Measurements from ENCODE around the gene ZNF692. TPM values are rescaled to one million over a fixed set of nuclear protein-coding genes. Genes with fewer than 3 reads are reported as not detected.

ZNF692 gene
- total and polyA plus RNA-seq, 2 of the 13 experiments (the other 11 are each of a cell fraction or from before 2014, with no cell fraction given): 27.3 to 45.8 TPM

DNA sequence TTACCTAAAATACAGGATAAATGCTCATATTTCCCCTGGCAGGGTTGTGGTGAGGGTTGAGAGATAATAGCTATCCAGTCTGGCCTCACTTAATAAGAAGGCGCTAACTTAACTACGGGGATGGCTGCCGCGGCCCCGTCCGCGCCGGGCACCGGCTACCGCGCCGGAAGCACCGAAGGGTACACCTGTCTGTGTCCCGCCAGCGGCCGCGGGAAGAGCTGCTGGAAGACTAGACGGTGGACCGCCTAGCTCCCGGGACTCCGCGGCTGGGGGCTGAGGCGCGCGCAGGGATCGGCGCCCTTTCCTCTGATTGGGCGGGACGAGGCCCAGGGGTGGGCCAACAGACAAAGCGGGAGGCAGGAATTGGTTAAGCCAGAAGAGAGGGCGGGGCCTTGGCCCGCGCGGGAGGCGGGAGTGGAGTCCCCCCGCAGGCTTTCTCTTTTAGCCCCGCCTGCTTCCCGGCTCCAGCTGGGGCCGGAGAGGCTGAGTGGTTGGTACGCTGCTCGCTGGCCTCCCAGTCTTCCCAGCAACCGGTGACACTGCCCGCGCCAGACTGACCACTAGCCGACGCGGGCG is 21.0 kb downstream of the ZNF692 start, which contains the start of gene ZNF672 (continued):
- TF ChIP-seq, protein P1, sequence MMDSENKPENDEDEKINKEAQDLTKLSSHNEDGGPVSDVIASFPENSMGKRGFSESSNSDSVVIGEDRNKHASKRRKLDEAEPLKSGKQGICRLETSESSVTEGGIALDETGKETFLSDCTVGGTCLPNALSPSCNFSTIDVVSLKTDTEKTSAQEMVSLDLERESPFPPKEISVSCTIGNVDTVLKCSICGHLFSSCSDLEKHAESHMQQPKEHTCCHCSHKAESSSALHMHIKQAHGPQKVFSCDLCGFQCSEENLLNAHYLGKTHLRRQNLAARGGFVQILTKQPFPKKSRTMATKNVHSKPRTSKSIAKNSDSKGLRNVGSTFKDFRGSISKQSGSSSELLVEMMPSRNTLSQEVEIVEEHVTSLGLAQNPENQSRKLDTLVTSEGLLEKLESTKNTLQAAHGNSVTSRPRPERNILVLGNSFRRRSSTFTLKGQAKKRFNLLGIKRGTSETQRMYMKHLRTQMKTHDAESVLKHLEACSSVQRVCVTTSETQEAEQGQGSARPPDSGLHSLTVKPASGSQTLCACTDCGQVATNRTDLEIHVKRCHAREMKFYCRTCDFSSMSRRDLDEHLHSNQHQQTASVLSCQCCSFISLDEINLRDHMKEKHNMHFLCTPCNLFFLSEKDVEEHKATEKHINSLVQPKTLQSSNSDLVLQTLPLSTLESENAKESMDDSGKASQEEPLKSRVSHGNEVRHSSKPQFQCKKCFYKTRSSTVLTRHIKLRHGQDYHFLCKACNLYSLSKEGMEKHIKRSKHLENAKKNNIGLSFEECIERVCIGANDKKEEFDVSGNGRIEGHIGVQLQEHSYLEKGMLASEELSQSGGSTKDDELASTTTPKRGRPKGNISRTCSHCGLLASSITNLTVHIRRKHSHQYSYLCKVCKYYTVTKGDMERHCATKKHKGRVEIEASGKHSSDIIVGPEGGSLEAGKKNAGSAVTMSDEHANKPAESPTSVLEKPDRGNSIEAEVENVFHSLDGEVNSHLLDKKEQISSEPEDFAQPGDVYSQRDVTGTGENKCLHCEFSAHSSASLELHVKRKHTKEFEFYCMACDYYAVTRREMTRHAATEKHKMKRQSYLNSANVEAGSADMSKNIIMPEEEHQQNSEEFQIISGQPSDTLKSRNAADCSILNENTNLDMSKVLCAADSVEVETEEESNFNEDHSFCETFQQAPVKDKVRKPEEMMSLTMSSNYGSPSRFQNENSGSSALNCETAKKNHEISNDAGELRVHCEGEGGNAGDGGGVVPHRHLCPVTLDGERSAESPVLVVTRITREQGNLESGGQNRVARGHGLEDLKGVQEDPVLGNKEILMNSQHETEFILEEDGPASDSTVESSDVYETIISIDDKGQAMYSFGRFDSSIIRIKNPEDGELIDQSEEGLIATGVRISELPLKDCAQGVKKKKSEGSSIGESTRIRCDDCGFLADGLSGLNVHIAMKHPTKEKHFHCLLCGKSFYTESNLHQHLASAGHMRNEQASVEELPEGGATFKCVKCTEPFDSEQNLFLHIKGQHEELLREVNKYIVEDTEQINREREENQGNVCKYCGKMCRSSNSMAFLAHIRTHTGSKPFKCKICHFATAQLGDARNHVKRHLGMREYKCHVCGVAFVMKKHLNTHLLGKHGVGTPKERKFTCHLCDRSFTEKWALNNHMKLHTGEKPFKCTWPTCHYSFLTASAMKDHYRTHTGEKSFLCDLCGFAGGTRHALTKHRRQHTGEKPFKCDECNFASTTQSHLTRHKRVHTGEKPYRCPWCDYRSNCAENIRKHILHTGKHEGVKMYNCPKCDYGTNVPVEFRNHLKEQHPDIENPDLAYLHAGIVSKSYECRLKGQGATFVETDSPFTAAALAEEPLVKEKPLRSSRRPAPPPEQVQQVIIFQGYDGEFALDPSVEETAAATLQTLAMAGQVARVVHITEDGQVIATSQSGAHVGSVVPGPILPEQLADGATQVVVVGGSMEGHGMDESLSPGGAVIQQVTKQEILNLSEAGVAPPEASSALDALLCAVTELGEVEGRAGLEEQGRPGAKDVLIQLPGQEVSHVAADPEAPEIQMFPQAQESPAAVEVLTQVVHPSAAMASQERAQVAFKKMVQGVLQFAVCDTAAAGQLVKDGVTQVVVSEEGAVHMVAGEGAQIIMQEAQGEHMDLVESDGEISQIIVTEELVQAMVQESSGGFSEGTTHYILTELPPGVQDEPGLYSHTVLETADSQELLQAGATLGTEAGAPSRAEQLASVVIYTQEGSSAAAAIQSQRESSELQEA (CRISPR knock-in tag; IDR thresholded peaks at IDR 0.05; ENCODE audit: not compliant biosample characterization): no peak
- TF ChIP-seq HOXA9 (CRISPR knock-in tag; IDR thresholded peaks at IDR 0.05; ENCODE audit: borderline replicate concordance): no peak
- no peak for TF ChIP-seq SUZ12 (IDR thresholded peaks at IDR 0.05; ENCODE audit: low read depth, low read length)
- no peak; the same call in 1 of the 2 replicates for TF ChIP-seq ZSCAN20 (CRISPR knock-in tag; IDR thresholded peaks at IDR 0.05; ENCODE audit: borderline replicate concordance)
- no peak for TF ChIP-seq SIX4 (CRISPR knock-in tag; IDR thresholded peaks at IDR 0.05)
- TF ChIP-seq ZNF709 (CRISPR knock-in tag; IDR thresholded peaks at IDR 0.05): 0 out of 2 replicates have a peak, but pooled peaks have one; percentile 70
- TF ChIP-seq, protein P2, sequence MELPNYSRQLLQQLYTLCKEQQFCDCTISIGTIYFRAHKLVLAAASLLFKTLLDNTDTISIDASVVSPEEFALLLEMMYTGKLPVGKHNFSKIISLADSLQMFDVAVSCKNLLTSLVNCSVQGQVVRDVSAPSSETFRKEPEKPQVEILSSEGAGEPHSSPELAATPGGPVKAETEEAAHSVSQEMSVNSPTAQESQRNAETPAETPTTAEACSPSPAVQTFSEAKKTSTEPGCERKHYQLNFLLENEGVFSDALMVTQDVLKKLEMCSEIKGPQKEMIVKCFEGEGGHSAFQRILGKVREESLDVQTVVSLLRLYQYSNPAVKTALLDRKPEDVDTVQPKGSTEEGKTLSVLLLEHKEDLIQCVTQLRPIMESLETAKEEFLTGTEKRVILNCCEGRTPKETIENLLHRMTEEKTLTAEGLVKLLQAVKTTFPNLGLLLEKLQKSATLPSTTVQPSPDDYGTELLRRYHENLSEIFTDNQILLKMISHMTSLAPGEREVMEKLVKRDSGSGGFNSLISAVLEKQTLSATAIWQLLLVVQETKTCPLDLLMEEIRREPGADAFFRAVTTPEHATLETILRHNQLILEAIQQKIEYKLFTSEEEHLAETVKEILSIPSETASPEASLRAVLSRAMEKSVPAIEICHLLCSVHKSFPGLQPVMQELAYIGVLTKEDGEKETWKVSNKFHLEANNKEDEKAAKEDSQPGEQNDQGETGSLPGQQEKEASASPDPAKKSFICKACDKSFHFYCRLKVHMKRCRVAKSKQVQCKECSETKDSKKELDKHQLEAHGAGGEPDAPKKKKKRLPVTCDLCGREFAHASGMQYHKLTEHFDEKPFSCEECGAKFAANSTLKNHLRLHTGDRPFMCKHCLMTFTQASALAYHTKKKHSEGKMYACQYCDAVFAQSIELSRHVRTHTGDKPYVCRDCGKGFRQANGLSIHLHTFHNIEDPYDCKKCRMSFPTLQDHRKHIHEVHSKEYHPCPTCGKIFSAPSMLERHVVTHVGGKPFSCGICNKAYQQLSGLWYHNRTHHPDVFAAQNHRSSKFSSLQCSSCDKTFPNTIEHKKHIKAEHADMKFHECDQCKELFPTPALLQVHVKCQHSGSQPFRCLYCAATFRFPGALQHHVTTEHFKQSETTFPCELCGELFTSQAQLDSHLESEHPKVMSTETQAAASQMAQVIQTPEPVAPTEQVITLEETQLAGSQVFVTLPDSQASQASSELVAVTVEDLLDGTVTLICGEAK (IDR thresholded peaks at IDR 0.05): no peak
- TF ChIP-seq, protein P2 (CRISPR knock-in tag; IDR thresholded peaks at IDR 0.05): no peak; the same call in 1 of the 2 replicates
- TF ChIP-seq, protein P3, sequence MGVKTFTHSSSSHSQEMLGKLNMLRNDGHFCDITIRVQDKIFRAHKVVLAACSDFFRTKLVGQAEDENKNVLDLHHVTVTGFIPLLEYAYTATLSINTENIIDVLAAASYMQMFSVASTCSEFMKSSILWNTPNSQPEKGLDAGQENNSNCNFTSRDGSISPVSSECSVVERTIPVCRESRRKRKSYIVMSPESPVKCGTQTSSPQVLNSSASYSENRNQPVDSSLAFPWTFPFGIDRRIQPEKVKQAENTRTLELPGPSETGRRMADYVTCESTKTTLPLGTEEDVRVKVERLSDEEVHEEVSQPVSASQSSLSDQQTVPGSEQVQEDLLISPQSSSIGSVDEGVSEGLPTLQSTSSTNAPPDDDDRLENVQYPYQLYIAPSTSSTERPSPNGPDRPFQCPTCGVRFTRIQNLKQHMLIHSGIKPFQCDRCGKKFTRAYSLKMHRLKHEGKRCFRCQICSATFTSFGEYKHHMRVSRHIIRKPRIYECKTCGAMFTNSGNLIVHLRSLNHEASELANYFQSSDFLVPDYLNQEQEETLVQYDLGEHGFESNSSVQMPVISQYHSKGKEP (CRISPR knock-in tag; IDR thresholded peaks at IDR 0.05): no peak

All from HepG2 (cell line).